Neural cell (in vitro differentiated cells): ENCODE results near the gene GPR3. TPM values are rescaled to one million over a fixed set of nuclear protein-coding genes. Genes with fewer than 3 reads are reported as not detected.

Source experiments
- H2AFZ ChIP-seq: fragments of 200-600, 300-800 bp; sonication (generic), shearing (Covaris generic); 2 replicates; pipeline ENCODE4 v1.6.0; 2014; ENCODE audit warnings: low read depth, mild to moderate bottlenecking, antibody characterized with exemption, low read length, moderate library complexity
- H3F3A ChIP-seq: fragments of 200-600 bp; shearing (Covaris generic); 2 replicates; pipeline ENCODE4 v1.6.1; 2016; ENCODE audit warnings: mild to moderate bottlenecking, moderate library complexity, mixed read lengths, antibody characterized with exemption, low read length; ENCODE audit not compliant: insufficient read depth, poor library complexity, severe bottlenecking
- H3K27ac ChIP-seq: fragments of 200-600, 300-800 bp; sonication (generic), shearing (Covaris generic); 2 replicates; pipeline ENCODE4 v1.5.1; 2014; ENCODE audit warnings: mild to moderate bottlenecking, low read length, moderate library complexity
- H3K27me3 ChIP-seq: fragments of 300-800, 200-600 bp; sonication (generic), shearing (Covaris generic); 2 replicates; pipeline ENCODE4 v1.6.0; 2014; ENCODE audit warnings: mild to moderate bottlenecking, low read depth, low read length, moderate library complexity; ENCODE audit not compliant: insufficient read depth
- H3K36me3 ChIP-seq: fragments of 300-800, 200-600 bp; sonication (generic), shearing (Covaris generic); 2 replicates; pipeline ENCODE4 v1.5.1; 2014; ENCODE audit warnings: mild to moderate bottlenecking, antibody characterized with exemption, low read length, moderate library complexity; ENCODE audit not compliant: insufficient read depth
- H3K4me2 ChIP-seq: fragments of 300-800, 200-600 bp; sonication (generic), shearing (Covaris generic); 2 replicates; pipeline ENCODE4 v1.6.0; 2014; ENCODE audit warnings: mild to moderate bottlenecking, low read length
- H3K4me3 ChIP-seq: fragments of 300-800, 200-600 bp; sonication (generic), shearing (Covaris generic); 2 replicates; pipeline ENCODE4 v1.5.1; 2014; ENCODE audit warnings: mild to moderate bottlenecking, low read length, moderate library complexity
- H3K79me2 ChIP-seq: fragments of 200-600 bp; shearing (Covaris generic); replicated peaks from 2 replicates; pipeline ENCODE4 v1.6.0; 2014; ENCODE audit warnings: mild to moderate bottlenecking, low read length, moderate library complexity; ENCODE audit not compliant: insufficient read depth
- H3K9ac ChIP-seq: fragments of 300-800, 200-600 bp; sonication (generic), shearing (Covaris generic); 2 replicates; pipeline ENCODE4 v1.6.1; 2016; ENCODE audit warnings: mild to moderate bottlenecking, low read length, mixed read lengths
- H3K9me2 ChIP-seq: fragments of 200-600 bp; shearing (Covaris generic); 2 replicates; pipeline ENCODE4 v1.6.1; 2016; ENCODE audit warnings: mild to moderate bottlenecking, low read length, mixed read lengths; ENCODE audit not compliant: insufficient read depth
- H3K9me3 ChIP-seq: fragments of 200-600, 300-800 bp; sonication (generic), shearing (Covaris generic); 2 replicates; pipeline ENCODE4 v1.6.1; 2016; ENCODE audit warnings: mild to moderate bottlenecking, mixed run types, low read length, moderate library complexity, mixed read lengths
- H4K20me1 ChIP-seq: fragments of 200-600 bp; shearing (Covaris generic); 2 replicates; pipeline ENCODE4 v1.6.1; 2016; ENCODE audit warnings: mild to moderate bottlenecking, mixed run types; ENCODE audit not compliant: insufficient read depth
- EP300 ChIP-seq: fragments of 450-650 bp; conservative IDR thresholded peaks from 2 replicates; pipeline ENCODE4 v1.6.1; 2014; ENCODE audit warnings: antibody characterized with exemption, mild to moderate bottlenecking, moderate library complexity; ENCODE audit not compliant: poor library complexity, severe bottlenecking
- EZH2 ChIP-seq: fragments of 200-600, 300-800 bp; shearing (Covaris generic), sonication (generic); IDR thresholded peaks from 2 replicates; pipeline ENCODE4 v1.6.1; 2014; ENCODE audit warnings: antibody characterized with exemption, low read length, borderline replicate concordance, mild to moderate bottlenecking; ENCODE audit not compliant: insufficient read depth, poor library complexity, severe bottlenecking
- MXI1 ChIP-seq: fragments of 450-650 bp; conservative IDR thresholded peaks from 2 replicates; pipeline ENCODE4 v1.6.1; 2014; ENCODE audit warnings: antibody characterized with exemption, mild to moderate bottlenecking; ENCODE audit not compliant: poor library complexity, severe bottlenecking
- POLR2AphosphoS5 ChIP-seq: IDR thresholded peaks from 2 replicates; pipeline ENCODE4 v1.6.1; 2012
- RAD21 ChIP-seq: fragments of 450-650 bp; conservative IDR thresholded peaks from 2 replicates; pipeline ENCODE4 v1.6.1; 2014; ENCODE audit warnings: antibody characterized with exemption, mild to moderate bottlenecking, moderate library complexity
- SMC3 ChIP-seq: fragments of 450-650 bp; conservative IDR thresholded peaks from 2 replicates; pipeline ENCODE4 v1.6.1; 2014; ENCODE audit warnings: antibody characterized with exemption, mild to moderate bottlenecking, moderate library complexity; ENCODE audit not compliant: poor library complexity
- TAF1 ChIP-seq: IDR thresholded peaks from 2 replicates; pipeline ENCODE4 v1.6.1; 2012; ENCODE audit warnings: low read depth
- polyA plus RNA-seq: library from polyadenylated mRNA; depleted of rRNA; stranded (reverse); fragments of >200 nt; gene quantifications from 2 replicates; pipeline ENCODE4 v1.2.3, GENCODE V29; 2014
- TF ChIP-seq, protein P1 (sequence below): fragments of 450-650 bp; IDR thresholded peaks from 2 replicates; pipeline ENCODE4 v1.5.1; 2014; ENCODE audit warnings: antibody characterized with exemption, mild to moderate bottlenecking, moderate library complexity; ENCODE audit not compliant: poor library complexity, severe bottlenecking
- TF ChIP-seq, protein P2 (sequence below): IDR thresholded peaks from 2 replicates; pipeline ENCODE4 v1.6.1; 2012; ENCODE audit warnings: borderline replicate concordance

The GPR3 gene
- polyA plus RNA-seq, 1 donor from 2014 or later = 0.54 TPM

DNA sequence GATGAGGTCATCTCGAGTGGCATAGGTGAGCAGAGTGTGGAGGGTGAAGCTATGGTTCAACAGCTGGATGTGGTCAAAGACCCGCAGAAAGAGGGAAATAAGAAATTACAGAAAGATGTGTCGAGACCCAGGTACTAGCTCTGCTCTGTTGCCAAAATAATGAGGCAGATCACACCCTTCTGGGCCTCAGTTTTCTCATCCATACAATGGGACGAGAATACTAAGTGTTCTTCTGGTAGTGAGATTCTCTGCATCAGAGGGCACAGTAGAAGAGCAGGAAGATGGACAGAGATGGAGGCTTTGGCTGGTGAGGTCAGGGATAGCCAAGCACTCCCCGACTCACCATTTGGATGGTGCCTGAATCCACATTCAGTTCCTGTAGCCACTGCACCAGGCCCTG, 36.7 kb upstream of the GPR3 start:
- no peak for TF ChIP-seq EP300
- no peak for TF ChIP-seq MXI1
- no peak for TF ChIP-seq TAF1
- TF ChIP-seq, protein P1, sequence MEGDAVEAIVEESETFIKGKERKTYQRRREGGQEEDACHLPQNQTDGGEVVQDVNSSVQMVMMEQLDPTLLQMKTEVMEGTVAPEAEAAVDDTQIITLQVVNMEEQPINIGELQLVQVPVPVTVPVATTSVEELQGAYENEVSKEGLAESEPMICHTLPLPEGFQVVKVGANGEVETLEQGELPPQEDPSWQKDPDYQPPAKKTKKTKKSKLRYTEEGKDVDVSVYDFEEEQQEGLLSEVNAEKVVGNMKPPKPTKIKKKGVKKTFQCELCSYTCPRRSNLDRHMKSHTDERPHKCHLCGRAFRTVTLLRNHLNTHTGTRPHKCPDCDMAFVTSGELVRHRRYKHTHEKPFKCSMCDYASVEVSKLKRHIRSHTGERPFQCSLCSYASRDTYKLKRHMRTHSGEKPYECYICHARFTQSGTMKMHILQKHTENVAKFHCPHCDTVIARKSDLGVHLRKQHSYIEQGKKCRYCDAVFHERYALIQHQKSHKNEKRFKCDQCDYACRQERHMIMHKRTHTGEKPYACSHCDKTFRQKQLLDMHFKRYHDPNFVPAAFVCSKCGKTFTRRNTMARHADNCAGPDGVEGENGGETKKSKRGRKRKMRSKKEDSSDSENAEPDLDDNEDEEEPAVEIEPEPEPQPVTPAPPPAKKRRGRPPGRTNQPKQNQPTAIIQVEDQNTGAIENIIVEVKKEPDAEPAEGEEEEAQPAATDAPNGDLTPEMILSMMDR = no peak
- TF ChIP-seq, protein P2, sequence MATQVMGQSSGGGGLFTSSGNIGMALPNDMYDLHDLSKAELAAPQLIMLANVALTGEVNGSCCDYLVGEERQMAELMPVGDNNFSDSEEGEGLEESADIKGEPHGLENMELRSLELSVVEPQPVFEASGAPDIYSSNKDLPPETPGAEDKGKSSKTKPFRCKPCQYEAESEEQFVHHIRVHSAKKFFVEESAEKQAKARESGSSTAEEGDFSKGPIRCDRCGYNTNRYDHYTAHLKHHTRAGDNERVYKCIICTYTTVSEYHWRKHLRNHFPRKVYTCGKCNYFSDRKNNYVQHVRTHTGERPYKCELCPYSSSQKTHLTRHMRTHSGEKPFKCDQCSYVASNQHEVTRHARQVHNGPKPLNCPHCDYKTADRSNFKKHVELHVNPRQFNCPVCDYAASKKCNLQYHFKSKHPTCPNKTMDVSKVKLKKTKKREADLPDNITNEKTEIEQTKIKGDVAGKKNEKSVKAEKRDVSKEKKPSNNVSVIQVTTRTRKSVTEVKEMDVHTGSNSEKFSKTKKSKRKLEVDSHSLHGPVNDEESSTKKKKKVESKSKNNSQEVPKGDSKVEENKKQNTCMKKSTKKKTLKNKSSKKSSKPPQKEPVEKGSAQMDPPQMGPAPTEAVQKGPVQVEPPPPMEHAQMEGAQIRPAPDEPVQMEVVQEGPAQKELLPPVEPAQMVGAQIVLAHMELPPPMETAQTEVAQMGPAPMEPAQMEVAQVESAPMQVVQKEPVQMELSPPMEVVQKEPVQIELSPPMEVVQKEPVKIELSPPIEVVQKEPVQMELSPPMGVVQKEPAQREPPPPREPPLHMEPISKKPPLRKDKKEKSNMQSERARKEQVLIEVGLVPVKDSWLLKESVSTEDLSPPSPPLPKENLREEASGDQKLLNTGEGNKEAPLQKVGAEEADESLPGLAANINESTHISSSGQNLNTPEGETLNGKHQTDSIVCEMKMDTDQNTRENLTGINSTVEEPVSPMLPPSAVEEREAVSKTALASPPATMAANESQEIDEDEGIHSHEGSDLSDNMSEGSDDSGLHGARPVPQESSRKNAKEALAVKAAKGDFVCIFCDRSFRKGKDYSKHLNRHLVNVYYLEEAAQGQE = no peak
- TF ChIP-seq EZH2 = no peak
- no peak for TF ChIP-seq SMC3
- no peak for TF ChIP-seq RAD21
- no peak for TF ChIP-seq POLR2AphosphoS5
- no peak overlapping the region for H3K9ac ChIP-seq
- no peak overlapping the region for H3K4me3 ChIP-seq
- no peaks in the 10 kb centered on the region for H4K20me1 ChIP-seq
- peaks cover 29% of the 10 kb centered on the region for H3K27me3 ChIP-seq
- no peaks in the 10 kb centered on the region for H3K36me3 ChIP-seq
- no peak overlapping the region for H3K27ac ChIP-seq
- H3K4me2 ChIP-seq = no peak overlapping the region
- H3K9me2 ChIP-seq = no peaks in the 10 kb centered on the region
- H3F3A ChIP-seq = no peaks in the 10 kb centered on the region
- no peaks in the 10 kb centered on the region for H3K79me2 ChIP-seq
- no peaks in the 10 kb centered on the region for H3K9me3 ChIP-seq
- H2AFZ ChIP-seq = no peak overlapping the region

DNA sequence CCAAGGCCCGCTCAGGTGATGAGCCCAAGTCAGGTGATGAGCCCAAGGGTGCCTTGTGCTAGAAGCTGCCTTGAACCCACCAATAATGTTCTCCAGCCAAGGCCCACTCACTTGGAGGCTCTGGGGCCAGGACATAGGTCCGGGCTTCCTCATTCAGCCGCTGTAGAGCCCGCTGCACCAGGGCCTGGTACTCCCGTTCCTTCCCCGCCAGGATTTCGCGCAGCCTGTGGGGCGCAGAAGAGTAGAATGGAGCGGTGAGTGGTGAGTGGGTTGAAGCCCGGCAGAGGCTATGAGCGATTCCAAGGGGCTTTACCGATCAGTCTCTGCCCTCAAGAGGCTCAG, 36.2 kb upstream of the GPR3 start:
- no peaks in the 10 kb centered on the region for H4K20me1 ChIP-seq
- no peak overlapping the region for H3K4me3 ChIP-seq
- H3K4me2 ChIP-seq = no peak overlapping the region
- H3K36me3 ChIP-seq = no peaks in the 10 kb centered on the region
- H3K9ac ChIP-seq = no peak overlapping the region
- peaks cover 29% of the 10 kb centered on the region for H3K27me3 ChIP-seq
- H3K27ac ChIP-seq = no peak overlapping the region
- H2AFZ ChIP-seq = no peak overlapping the region
- TF ChIP-seq, protein P1 = no peak
- TF ChIP-seq TAF1 (no peak), EZH2 (no peak), POLR2AphosphoS5 (no peak), MXI1 (no peak), RAD21 (no peak), EP300 (no peak), SMC3 (no peak)
- TF ChIP-seq, protein P2 = no peak
- no peaks in the 10 kb centered on the region for H3K9me2 ChIP-seq
- H3F3A ChIP-seq = no peaks in the 10 kb centered on the region
- no peaks in the 10 kb centered on the region for H3K9me3 ChIP-seq
- H3K79me2 ChIP-seq = no peaks in the 10 kb centered on the region
